Measurements from ENCODE around the gene TTLL11. TPM values are rescaled to one million over a fixed set of nuclear protein-coding genes. Genes with fewer than 3 reads are reported as not detected.
A peak's percentile ranks its signal among the peaks of the same experiment; 100 is the strongest.

The TTLL11 gene
- total RNA-seq, 1 experiment from 2014 or later, result 1.5 TPM

GRCh38 chr9:121784731-121785411 is 308.2 kb downstream of the TTLL11 start:
- Histone ChIP-seq H3K4me2 (ENCODE audit: insufficient read depth, insufficient read length, low read length) (no peak overlapping the region), H3K4me1 (ENCODE audit: insufficient read depth, low read length) (peaks cover 2% of the 10 kb centered on the region; the same call in 1 of the 2 replicates), H2BK120ac (ENCODE audit: low read depth, low read length, poor library complexity, severe bottlenecking) (no peak overlapping the region), H2BK15ac (ENCODE audit: low read depth, low read length) (no peak overlapping the region), H3K18ac (ENCODE audit: insufficient read length, low read depth, low read length) (no peak overlapping the region), H3K79me1 (ENCODE audit: insufficient read depth, low read depth, low read length, poor library complexity, severe bottlenecking) (no peaks in the 10 kb centered on the region), H4K5ac (ENCODE audit: insufficient read length, low read depth, low read length) (no peak overlapping the region), H3K9ac (ENCODE audit: extremely low read depth, insufficient read length, low read length) (no peak overlapping the region), H3T11ph (ENCODE audit: low read length) (no peak overlapping the region), H2BK12ac (ENCODE audit: insufficient read length, low read depth, low read length) (no peak overlapping the region), H2BK5ac (ENCODE audit: insufficient read length, low read length) (no peak overlapping the region), H2AFZ (ENCODE audit: low read length) (no peak overlapping the region), H3K4ac (ENCODE audit: low read depth, low read length) (no peak overlapping the region), H4K91ac (ENCODE audit: insufficient read length, low read depth, low read length) (no peak overlapping the region), H3K9me3 (ENCODE audit: control insufficient read depth, low read depth, low read length) (no peaks in the 10 kb centered on the region), H2AK5ac (ENCODE audit: insufficient read length, low read length) (no peak overlapping the region), H3K27ac (ENCODE audit: insufficient read length, low read depth, low read length) (no peak overlapping the region), H3K56ac (ENCODE audit: insufficient read length, low read depth, low read length) (no peak overlapping the region), H3K79me2 (ENCODE audit: insufficient read depth, low read length) (no peaks in the 10 kb centered on the region), H4K20me1 (ENCODE audit: control insufficient read depth, insufficient read depth, insufficient read length) (no peaks in the 10 kb centered on the region), H3K23me2 (ENCODE audit: insufficient read length, low read depth, low read length, poor library complexity, severe bottlenecking) (no peaks in the 10 kb centered on the region), H3K23ac (ENCODE audit: insufficient read length, low read depth, low read length) (no peak overlapping the region), H2BK20ac (ENCODE audit: low read depth, low read length, poor library complexity, severe bottlenecking) (no peak overlapping the region), H3K14ac (ENCODE audit: insufficient read depth, low read length) (no peak overlapping the region), H4K8ac (replicated peaks; ENCODE audit: insufficient read length, low read depth, low read length) (no peak overlapping the region), H3K27me3 (ENCODE audit: insufficient read depth, low read length) (no peaks in the 10 kb centered on the region)
- TF ChIP-seq, protein P1, sequence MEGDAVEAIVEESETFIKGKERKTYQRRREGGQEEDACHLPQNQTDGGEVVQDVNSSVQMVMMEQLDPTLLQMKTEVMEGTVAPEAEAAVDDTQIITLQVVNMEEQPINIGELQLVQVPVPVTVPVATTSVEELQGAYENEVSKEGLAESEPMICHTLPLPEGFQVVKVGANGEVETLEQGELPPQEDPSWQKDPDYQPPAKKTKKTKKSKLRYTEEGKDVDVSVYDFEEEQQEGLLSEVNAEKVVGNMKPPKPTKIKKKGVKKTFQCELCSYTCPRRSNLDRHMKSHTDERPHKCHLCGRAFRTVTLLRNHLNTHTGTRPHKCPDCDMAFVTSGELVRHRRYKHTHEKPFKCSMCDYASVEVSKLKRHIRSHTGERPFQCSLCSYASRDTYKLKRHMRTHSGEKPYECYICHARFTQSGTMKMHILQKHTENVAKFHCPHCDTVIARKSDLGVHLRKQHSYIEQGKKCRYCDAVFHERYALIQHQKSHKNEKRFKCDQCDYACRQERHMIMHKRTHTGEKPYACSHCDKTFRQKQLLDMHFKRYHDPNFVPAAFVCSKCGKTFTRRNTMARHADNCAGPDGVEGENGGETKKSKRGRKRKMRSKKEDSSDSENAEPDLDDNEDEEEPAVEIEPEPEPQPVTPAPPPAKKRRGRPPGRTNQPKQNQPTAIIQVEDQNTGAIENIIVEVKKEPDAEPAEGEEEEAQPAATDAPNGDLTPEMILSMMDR (conservative IDR thresholded peaks at IDR 0.05), result peak; percentile 30; the same call in 2 of the 3 replicates
- peak overlapping the region in 2 of 3 experiments; percentile 57 to 81; a peak in 3 of 7 replicates for H3K27ac Mint-ChIP-seq
- H3K27me3 Mint-ChIP-seq (ENCODE audit: low read depth), result no peaks in the 10 kb centered on the region; the same call in none of the 2 replicates
- DNase-seq, result peak; percentile 64
- peaks cover 0 to 4% of the 10 kb centered on the region in 2 experiments; a peak in 1 of 5 replicates for H3K9me3 Mint-ChIP-seq
- H3K36me3 Mint-ChIP-seq (ENCODE audit: insufficient read depth in 1 of 3, low read depth in 3 of 3), result peaks cover 12 to 26% (median 25%) of the 10 kb centered on the region in 3 experiments; a peak in 6 of 7 replicates
- no CpG with 5 or more reads among the region's 17 CpGs for WGBS (ENCODE audit: extremely low coverage, insufficient read length, low lambda C conversion rate)
- no peak overlapping the region for H3K4me3 Mint-ChIP-seq
- peaks cover 45 to 51% of the 10 kb centered on the region in 2 experiments for H3K4me1 Mint-ChIP-seq

Measured in H9 (cell line).